NK-92 treated with Interleukin-12 subunit alpha and Interleukin-12 subunit beta, amount 100 ng/mL, for 24 hours (cell line): ENCODE measurements around the gene NCBP3.
"Not testable (repeated sequence)": the region's sequence is repeated elsewhere in the genome, so short reads cannot be mapped to it uniquely, and the experiment has no call there.

Experiments used
- DNase-seq: peaks from one replicate; lab custom pipeline; 2025; lab: John Stamatoyannopoulos, UW

The NCBP3 gene

DNA sequence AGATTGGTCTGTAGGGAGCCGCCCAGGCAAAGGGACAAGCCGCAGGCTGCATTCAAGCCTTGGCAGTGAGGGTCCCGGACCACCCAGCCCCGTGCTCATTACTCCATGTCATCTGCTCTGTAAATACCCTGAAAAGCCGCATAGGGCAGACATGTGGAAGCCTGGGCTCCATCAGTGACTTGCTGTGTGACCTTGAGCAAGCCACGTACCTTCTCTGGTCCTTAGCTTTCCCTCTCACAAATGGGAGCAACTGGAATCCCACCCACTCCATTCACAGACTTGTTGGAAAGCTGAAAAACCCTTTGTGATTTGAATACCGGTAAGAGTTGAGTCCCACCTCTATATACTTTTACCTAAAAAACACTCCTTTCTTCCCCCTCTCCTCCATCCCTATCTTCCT is 34.9 kb upstream of the NCBP3 start:
- DNase-seq, result no peak

DNA sequence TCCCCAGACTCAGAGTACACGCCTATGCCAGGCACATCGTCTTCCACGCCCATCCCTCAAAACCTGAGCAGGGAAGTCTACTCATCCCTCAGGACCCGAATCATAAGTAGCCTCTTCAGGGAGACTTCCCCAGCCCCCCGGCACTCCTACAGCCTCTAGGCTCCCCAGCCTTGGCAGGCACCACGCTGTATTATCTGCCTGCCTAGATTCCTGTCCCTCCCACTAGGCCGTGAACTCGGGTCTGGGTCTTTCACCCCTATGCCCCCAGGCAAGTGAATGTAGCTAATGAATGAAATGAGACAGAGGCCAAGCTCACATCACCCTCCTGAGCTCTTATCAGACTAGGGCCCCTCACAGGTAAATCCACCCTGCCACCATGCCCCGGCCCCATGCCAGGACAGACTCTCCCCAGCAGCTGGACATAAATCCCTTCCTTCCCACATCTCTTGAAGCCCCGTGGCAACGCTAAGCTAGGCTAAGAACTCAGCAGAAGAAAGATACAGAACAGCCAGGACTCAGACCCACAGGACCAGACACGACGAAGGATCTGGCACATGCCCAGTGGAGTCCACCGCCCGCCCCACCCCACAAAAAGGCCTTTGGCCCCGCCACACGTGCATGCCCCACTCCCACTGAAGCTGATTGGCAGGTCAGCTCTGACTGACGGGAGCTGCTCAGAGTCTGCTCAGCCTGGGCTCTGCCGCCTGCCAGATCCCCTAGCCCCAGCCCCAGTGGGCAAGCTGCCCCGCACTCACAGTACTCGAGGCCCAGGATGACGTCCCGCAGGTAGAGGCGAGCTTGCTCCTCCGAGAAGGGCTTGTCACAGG is 33.8 kb upstream of the NCBP3 start:
- no peak for DNase-seq

DNA sequence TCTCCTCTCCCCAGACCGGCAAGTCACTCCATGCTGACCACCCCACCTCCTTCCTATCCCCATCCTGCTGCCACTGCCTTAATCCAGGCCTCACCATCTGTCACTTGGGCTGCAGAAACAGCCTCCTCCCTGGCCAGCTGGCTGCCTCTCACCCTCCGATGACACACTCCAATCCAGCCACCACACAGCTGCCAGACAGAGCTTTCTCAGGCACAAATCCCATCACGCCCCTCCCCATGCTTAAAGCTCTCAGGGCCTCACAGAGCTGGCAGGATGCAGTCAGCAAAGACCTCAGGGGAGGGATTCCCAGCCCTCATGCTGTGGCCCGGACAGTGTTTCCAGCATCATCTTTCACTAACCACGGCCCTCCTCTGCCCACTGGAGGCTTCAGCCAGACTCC is 33.1 kb upstream of the NCBP3 start:
- DNase-seq, result no peak

DNA sequence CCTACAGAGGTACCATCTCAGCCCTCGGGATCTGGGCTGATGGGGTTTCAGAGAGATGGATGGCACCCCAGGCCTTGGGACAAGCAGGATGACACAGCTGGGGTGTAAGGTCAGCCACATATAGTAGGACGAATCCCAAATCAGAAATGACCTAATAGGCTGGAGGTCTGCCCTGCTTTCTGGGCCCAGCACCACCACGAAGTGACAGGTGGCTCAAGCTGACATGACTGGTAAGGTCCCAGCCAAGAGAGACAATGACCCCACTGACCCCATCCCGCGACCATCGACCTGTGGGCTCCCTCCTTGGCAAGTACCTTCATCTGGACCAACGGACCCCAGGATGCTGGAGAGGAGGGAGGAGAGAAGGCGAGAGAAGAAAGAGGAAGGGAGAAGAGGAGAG is 31.2 kb upstream of the NCBP3 start:
- no peak for DNase-seq

DNA sequence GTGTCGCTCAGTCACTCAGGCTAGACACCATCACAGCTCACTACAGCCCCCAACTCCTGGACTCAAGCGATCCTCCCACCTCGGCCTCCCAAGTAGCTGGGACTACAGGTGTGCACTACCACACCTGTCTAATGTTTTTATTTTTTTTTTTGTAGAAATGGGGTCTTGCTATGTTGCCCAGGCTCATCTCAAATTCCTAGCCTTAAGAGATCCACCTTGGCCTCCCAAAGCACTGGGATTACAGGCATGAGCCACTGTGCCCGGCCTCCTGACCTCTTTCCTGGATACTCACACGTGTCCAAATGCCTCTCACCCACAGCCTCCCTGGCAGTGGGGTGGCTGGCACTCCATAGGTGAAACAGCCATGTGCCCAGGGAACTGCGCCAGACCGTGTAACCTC is 29.3 kb upstream of the NCBP3 start:
- no peak for DNase-seq

DNA sequence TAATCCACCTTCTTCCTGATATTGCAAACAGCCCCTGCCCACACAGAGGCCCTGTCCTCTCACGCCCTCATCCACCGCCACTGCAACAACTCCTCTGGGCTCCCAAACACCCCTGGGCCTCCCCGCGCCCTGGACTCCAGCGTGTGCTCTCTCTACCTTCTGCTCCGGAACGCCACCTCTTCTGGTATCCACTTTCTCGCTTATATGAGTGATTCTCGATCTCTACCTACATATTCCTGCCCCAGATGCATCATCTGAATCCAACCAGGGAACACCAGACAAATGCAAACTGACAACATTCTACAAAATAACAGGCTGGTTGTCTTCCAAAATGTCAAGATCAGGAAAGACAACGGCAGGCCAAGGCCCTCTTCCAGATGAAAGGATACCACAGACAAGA is 27.8 kb upstream of the NCBP3 start:
- no peak for DNase-seq

DNA sequence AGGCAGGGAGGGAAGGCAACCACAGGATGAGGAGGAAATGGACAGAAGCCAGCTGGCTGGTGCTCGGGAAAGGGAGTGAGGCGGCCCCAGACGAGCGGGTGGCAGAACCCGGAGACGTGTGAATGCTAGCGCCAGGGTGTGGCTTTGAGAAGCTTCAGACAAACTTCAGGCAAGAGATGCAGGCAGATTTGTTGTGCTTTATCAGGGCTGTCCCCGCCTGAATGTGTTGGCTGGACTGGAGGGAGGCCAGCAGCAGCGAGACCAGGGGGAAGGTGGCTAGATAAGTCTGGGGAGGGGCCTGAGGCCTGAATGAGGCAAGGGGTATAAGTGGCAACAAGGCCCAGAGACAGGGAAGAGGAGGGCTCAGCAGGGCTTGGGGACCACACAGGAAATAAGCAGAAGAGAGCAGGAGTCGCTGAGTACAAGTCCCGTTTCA is 24.8 kb upstream of the NCBP3 start:
- no peak for DNase-seq

DNA sequence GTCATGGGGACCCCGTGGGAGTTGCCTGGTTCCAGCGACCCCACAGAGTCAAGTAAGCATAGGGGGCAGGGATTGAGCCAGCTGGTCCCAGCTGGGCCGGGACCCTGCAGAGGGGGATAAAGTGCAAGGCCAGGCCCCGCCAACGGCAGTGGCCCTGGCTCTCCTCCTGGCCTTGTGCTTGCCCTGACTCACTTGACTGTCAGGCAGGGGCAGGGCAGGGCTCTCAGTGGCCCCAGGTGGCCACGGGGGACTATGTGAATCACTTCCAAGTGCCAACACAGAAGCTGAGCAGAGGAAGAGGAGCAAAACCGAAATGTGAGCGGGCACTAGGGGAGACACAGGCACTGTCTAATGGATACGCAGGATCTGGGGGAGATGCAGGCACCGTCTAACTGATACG is 21.6 kb upstream of the NCBP3 start:
- no peak for DNase-seq

DNA sequence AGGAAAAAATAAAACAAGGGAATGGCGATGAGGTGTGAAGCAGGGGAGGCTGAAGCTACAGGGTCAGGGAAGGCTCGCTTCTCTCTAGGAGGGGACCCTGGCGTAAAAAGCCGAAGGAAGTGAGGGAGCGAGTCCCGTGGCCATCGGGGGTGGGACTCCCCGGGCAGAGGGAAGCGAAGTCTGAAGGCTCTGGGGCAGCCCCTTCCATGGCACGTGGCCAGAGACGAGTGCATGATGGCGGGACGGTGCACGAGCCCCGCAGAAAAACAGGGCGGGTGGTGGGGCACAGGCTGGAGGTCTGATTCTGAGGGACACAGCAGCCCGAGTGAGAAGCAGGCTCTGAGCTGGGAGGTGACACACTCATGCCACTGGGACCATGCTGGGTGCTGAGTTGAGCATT is 21.1 kb upstream of the NCBP3 start:
- DNase-seq, result no peak

DNA sequence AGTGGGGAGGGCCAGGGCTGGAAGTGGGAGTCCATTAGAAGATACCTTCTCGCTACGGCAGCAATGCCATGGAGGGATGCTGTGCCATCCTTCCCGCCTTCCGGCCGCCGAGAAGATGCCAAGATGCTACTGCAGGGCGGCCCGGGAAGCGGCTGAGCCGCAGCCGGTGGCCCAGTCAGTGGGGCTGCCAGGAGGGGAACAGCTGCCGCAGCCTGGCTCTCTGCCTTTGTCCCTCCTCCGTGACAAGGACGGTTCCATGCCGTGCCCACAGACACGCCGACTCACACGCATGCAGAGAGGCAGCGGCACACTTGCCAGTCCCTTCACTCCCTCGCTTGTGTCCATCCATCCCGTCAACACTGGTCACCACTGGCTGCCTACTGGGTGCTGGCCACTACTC is 20.2 kb upstream of the NCBP3 start:
- no peak for DNase-seq

DNA sequence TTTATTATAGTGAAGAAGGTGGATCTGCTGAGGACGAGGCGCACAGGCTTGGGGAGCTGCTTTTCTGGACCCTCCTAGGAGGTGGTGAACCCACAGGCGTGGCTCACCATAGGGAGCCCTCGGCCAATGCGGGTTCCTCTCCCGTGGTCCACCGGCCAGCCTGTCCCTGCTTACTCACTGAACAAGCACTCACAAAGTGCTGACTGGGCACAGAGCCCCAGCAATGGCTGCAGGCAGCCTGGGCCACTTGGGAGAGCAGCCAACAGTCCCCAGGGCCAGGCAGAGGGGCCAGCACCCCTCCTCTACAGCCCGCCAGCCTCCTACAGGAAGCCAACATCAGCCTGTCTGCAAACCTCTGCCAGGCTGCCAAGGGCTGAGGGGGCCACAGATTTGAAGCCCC is 19.1 kb upstream of the NCBP3 start:
- DNase-seq, result no peak

DNA sequence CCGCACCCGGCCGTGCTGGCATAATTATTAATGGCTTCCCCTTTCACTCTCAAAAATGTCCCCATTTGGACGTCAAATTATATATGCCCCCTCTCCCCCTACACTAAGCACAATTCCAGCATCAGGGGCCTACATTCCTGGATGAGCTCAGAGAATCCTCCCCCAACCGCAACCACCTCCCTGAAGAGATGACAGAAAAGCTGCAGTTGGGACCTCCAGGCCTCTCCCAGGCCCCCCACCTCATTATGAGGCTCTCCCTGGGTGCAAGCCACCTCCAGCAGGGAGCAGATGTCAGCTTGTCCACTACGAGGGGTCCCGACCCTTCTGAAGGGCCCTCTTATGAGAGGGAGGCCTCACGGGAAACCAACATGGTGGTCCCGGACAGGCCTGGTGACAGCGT is 18.5 kb upstream of the NCBP3 start:
- no peak for DNase-seq

DNA sequence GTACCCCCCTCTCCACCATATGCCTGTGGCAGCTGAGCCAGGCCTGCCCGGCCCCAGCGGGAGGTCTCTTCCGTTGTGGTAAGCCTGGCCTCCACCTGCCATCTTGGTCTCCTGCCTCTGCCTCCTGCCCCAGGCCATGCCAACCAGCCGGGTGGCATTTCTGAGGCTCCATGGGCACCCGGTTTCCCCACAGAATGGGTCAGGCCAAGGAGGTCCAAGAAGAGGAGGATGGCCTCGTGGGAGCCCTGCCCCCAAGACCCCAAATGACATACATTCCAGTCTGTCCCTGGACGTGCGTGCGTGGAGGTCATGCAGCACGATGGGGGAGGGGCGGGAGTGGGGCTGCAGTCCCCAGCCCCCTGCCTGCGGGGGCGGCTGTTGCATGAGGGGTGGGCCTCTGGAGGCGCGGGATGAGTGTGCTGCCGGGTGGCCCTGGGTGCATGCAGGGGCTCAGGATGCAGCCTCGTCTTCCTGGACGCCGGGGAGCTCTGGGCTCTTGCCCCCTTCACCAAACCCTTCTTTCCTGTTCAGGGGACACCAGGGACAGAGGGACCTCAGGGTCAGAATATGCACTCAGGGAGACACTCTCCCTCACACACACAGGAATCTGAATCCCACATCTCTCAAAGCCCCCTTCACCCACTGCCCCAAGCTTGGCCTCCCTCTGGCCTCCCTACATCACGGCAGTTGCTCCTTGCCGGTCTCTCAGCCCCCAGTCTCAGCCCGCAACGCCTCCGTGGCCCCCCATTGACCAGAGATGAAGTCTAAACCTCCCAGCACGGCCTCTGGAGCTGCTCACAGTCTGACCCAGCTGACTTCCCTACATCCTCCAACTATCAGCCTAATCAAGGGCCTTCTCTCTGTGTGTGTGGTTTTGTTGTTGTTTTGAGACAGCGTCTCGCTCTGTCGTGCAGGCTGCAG is 16.0 kb upstream of the NCBP3 start:
- no peak for DNase-seq

DNA sequence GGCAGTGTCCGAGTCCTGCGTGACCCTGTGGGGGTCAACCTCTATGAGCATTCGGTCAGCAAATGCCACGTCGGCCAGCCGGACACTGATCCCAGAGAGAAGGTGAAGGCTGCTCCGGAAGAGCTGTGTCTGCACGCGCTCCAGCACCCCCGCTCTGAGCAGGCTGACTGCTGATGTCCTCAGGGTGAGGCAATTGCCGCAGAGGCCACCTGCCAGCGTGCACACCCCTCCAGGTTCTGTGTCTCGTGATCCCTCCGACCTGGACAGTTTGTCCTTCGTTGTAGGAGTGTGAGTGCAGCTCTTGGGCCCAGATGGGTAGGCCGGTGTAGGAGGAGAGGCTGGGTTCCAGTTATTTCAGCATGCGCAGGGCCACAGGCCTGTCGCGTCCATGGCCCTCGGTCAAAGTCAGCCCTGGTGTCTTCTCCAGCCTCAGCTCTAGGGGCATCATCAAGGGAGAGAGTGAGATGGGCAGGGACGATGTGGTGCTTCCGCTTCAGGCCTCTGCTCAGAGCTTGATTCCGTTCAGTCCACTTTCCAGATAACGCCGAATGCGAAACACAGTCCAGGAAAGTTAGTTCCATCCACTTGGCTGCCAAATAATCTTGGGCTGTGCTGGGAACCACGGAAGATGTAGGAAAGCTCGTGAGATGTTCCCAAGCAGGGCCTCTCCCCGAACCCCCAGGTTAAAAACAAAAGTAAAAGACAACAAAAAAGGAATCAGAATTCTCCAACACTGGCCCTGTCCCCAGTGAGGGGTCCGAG is 15.1 kb upstream of the NCBP3 start:
- DNase-seq, result no peak

DNA sequence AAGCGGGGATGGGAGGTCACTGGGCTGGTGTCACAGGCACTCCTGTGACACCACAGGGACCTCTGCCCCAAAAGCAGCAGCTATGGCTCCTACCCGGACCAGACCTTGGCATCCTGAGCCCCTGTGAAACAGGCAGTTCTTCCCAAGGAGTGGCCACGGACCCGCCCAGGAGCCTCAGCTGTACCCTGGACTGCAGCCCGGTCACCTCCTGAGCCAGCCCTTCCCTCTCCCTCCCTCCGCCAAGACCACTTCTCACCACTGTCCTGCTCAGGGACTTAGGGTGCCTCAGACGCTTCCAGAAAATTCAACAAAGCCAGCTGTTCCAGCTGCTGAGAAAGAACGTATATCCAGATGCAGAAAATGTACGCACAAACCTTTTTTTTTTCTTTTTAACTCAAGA is 13.9 kb upstream of the NCBP3 start:
- DNase-seq, result no peak

DNA sequence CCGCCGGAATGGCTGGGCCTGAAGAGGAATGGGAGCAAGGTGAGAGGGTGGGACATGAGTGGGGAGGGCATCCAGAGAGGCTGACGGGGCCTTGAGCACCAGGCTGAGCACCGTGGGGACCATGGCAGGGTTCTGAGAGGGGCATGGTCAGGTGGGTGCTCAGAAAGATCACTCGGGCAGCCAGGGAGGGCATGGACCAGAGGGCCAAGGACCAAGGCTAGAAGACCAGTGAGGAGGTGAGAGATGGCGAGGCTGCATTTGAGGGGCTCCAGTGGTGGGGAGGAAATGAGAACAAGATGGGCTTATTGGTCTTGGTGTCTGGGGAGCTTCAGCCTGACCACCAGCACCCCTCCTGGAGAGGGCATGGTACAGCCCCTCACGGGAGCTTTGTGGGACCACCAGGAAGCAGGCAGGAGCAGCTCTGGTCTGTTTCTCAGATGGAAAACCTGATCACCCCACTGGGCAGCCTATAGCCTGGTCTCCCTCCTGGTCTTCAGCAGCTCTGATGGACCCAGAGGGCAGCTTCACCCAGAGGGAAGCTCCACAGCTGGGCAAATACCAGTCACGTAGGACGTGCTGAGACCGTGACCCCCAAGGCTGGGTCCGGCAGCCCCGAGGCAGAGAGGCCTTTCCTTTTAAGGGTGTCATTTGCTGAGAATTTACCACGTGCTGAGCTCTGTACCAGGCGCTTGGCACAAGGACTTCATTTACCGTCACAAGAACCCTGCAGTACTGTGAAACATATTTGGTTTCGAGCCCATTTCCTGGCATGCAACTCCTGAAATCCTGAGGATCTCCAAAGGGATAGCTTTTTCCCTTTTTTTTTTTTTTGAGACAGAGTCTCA is 11.4 kb upstream of the NCBP3 start:
- no peak for DNase-seq

DNA sequence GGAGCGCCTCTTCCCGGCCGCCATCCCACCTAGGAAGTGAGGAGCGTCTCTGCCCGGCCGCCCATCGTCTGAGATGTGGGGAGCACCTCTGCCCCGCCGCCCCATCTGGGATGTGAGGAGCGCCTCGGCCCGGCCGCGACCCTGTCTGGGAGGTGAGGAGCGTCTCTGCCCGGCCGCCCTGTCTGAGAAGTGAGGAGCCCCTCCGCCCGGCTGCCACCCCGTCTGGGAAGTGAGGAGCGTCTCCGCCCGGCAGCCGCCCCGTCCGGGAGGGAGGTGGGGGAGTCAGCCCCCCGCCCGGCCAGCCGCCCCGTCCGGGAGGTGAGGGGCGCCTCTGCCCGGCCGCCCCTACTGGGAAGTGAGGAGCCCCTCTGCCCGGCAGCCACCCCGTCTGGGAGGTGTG is 8.2 kb upstream of the NCBP3 start:
- not testable (repeated sequence) for DNase-seq

DNA sequence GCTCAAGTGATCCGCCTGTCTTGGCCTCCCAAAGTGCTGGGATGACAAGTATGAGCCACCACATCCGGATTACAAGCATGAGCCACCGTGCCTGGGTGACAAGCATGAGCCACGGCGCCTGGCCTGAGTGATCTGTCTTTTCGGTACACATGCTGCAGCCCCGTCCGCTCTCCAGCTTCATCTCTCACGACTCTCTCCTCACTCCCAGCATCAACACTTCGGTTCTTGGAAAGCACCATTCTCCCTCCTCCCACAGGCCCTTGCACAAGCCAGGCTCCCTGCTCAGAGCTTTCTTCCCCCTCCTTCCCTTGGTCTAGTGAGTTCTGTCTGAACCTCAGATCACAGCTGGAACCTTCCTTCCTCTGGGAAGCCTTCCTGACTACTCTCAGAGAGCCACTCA is 6.5 kb upstream of the NCBP3 start:
- no peak for DNase-seq

DNA sequence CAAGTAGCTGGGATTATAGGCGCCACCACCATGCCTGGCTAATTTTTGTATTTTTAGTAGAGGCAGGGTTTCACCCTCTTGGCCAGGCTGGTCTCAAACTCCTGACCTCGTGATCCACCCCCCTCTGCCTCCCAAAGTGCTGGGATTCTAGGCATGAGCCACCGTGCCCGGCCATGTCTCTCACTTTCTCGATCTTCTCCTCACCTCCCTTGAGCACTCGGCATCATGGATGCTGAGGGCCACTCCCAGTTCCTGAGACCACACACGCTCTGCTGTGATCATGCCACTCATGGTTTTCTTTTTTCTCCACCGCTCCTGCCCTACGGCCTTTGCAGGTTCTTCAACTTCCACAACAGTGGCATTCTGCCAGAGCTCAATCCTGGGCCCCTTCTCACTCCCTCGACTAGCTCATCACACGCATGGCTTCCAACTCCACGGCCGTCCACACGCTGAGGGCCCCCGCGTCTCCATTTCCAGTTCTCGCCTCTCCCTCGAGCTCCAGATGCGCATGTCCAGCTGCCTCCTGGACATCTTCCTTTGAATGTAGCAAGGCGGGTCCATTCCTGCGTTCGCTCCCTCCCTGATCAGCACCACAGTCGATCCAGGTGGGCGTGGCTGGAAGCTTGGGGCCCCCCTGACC is 5.5 kb upstream of the NCBP3 start:
- no peak for DNase-seq

DNA sequence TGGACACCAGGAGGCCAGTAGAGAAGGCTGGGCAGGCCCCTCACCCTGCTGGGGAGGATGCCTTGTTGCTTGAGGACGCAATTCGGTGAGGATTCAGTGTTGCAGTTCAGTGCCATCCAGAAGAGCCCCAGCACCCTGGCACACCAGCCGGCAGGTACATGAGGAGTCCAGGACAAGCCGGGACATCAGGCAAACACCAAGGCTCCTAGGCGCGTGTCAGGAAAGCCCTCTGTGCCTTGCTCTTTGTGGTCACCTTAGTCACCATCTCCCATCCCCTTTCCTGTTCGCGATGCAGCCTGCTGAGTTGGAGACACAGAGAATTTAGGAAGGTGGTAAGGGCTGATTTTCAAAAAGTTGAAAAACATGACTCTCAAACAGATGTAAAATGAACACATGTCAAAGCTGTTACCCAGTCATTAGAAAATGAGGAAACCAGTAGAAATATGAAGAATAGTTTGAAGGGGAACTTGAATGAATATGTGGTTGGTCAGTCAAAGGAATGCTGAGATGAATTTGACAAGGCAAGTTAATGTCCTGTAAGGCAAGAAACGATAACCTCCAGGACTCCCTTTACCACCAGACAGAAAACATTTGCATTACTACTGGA is 2.3 kb upstream of the NCBP3 start:
- DNase-seq, result no peak
